ENCODE data around the gene SCYL2. TPM values are rescaled to one million over a fixed set of nuclear protein-coding genes. Genes with fewer than 3 reads are reported as not detected.
"Not testable (repeated sequence)": the region's sequence is repeated elsewhere in the genome, so short reads cannot be mapped to it uniquely, and the experiment has no call there.

SCYL2 gene
- total and polyA plus RNA-seq, 2 donors from 2014 or later, result 10.3 to 41.7 TPM

DNA sequence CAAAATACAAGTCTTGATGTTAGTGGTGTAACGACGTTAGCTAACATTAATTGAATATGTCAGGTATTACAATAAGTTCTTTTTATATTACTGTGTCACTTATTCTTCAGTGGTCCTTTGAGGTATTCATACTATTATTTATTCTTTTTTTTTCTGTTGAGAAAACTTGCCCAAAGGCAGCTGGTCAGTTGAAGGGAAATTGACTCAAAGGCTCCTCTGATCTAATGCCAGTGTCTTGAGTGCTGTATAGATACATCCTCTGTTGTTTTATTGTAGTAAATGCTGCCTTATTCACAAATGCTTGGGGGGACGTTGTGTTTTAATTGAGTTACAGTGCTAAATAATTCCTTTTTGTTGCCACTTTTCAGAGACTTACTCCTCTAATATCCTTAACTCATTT lies 23.0 kb downstream of the SCYL2 start:
- no peak for DNase-seq
- Histone ChIP-seq H3K4me3 (ENCODE audit: low read length in 3 of 3) (no peak overlapping the region), H3K36me3 (ENCODE audit: control insufficient read depth in 2 of 3, insufficient read depth in 3 of 3, low read length in 3 of 3) (peaks cover 0 to 2% (median 0%) of the 10 kb centered on the region in 3 donors), H3K9ac (ENCODE audit: low read length in 3 of 3) (no peak overlapping the region), H3K9me3 (ENCODE audit: control insufficient read depth in 2 of 3, insufficient read depth in 1 of 3, low read length in 3 of 3) (no peaks in the 10 kb centered on the region), H3K27me3 (ENCODE audit: control insufficient read depth, insufficient read depth, low read length) (no peaks in the 10 kb centered on the region), H3K4me1 (ENCODE audit: control insufficient read depth in 2 of 3, insufficient read depth in 2 of 3, low read depth in 1 of 3, low read length in 3 of 3) (no peaks in the 10 kb centered on the region), H3K27ac (ENCODE audit: low read depth in 2 of 2, low read length in 2 of 2) (no peak overlapping the region)
- intact Hi-C loops (cut with DNase I), result no loop called here
- TF ChIP-seq CTCF (IDR thresholded peaks at IDR 0.05; ENCODE audit: borderline replicate concordance, extremely low read depth, insufficient read depth), result no peak
- FAIRE-seq, result no peak

GRCh38 chr12:100293017-100293416 lies 26.0 kb downstream of the SCYL2 start:
- Histone ChIP-seq H3K9ac (ENCODE audit: low read length in 3 of 3) (no peak overlapping the region), H3K27ac (ENCODE audit: low read depth in 2 of 2, low read length in 2 of 2) (no peak overlapping the region), H3K9me3 (ENCODE audit: control insufficient read depth in 2 of 3, insufficient read depth in 1 of 3, low read length in 3 of 3) (no peaks in the 10 kb centered on the region), H3K36me3 (ENCODE audit: control insufficient read depth in 2 of 3, insufficient read depth in 3 of 3, low read length in 3 of 3) (peaks cover 0 to 2% (median 0%) of the 10 kb centered on the region in 3 donors), H3K4me3 (ENCODE audit: low read length in 3 of 3) (no peak overlapping the region), H3K4me1 (ENCODE audit: control insufficient read depth in 2 of 3, insufficient read depth in 2 of 3, low read depth in 1 of 3, low read length in 3 of 3) (no peaks in the 10 kb centered on the region), H3K27me3 (ENCODE audit: control insufficient read depth, insufficient read depth, low read length) (no peaks in the 10 kb centered on the region)
- FAIRE-seq (no peak), DNase-seq (no peak)
- intact Hi-C loops (cut with DNase I), result no loop called here
- no peak for TF ChIP-seq CTCF (IDR thresholded peaks at IDR 0.05; ENCODE audit: borderline replicate concordance, extremely low read depth, insufficient read depth)

DNA sequence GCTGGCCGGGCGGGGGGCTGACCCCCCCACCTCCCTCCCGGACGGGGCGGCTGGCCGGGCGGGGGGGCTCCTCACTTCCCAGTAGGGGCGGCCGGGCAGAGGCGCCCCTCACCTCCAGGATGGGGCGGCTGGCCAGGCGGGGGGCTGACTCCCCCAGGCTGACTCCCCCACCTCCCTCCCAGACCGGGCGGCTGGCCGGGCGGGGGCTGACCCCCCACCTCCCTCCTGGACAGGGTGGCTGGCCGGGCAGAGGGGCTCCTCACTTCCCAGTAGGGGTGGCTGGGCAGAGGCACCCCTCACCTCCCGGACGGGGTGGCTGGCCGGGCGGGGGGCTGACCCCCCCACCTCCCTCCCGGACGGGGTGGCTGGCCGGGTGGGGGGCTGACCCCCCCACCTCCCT lies 27.4 kb downstream of the SCYL2 start:
- intact Hi-C loops (cut with DNase I); FAIRE-seq; H3K27ac ChIP-seq (ENCODE audit: low read depth in 2 of 2, low read length in 2 of 2); H3K36me3 ChIP-seq (ENCODE audit: control insufficient read depth in 2 of 3, insufficient read depth in 3 of 3, low read length in 3 of 3); H3K9ac ChIP-seq (ENCODE audit: low read length in 3 of 3); H3K4me3 ChIP-seq (ENCODE audit: low read length in 3 of 3); H3K27me3 ChIP-seq (ENCODE audit: control insufficient read depth, insufficient read depth, low read length); H3K4me1 ChIP-seq (ENCODE audit: control insufficient read depth in 2 of 3, insufficient read depth in 2 of 3, low read depth in 1 of 3, low read length in 3 of 3); H3K9me3 ChIP-seq (ENCODE audit: control insufficient read depth in 2 of 3, insufficient read depth in 1 of 3, low read length in 3 of 3); DNase-seq: not testable (repeated sequence)

DNA sequence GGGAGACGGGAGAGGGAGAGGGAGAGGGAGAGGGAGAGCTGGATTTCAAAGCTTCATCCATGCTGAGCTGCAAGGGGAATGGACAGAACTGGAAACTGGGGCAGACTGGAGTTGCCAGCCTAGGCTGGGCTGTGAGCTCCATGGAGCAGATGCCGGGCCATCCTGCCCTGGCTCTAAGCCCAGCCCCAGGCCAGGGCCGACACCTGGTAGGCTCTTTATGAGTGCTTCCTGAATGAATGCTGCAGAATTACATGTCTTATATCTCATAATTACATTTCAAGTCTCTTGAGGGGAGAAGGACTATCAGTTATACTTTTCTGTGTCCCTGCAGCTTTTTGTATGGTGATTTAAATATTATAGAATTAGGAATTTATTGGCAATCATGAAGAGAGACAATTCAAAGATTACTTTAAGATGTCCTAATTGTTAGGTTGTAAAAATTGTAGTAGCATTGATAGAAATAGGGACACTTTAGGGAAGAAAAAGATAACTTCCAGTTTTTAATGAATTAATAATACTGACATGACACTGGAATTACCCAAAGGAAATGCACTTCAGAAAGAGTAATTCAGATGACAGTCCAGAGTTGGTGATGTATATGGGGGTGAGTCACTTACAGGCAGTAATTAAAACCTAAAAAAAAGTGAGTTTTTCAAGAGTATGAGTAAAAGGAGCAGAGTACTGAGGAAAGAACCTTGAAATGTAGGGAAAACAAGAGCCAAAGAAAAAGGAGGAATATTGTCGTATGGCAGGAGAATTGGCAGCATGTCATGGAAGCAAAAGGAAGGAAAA lies 29.0 kb downstream of the SCYL2 start:
- DNase-seq (no peak), FAIRE-seq (no peak)
- Histone ChIP-seq H3K9me3 (ENCODE audit: control insufficient read depth in 2 of 3, insufficient read depth in 1 of 3, low read length in 3 of 3) (no peaks in the 10 kb centered on the region), H3K27ac (ENCODE audit: low read depth in 2 of 2, low read length in 2 of 2) (no peak overlapping the region), H3K4me3 (ENCODE audit: low read length in 3 of 3) (no peak overlapping the region), H3K27me3 (ENCODE audit: control insufficient read depth, insufficient read depth, low read length) (no peaks in the 10 kb centered on the region), H3K9ac (ENCODE audit: low read length in 3 of 3) (no peak overlapping the region), H3K4me1 (ENCODE audit: control insufficient read depth in 2 of 3, insufficient read depth in 2 of 3, low read depth in 1 of 3, low read length in 3 of 3) (no peaks in the 10 kb centered on the region), H3K36me3 (ENCODE audit: control insufficient read depth in 2 of 3, insufficient read depth in 3 of 3, low read length in 3 of 3) (peaks cover 0 to 3% (median 2%) of the 10 kb centered on the region in 3 donors)
- no peak for TF ChIP-seq CTCF (IDR thresholded peaks at IDR 0.05; ENCODE audit: borderline replicate concordance, extremely low read depth, insufficient read depth)
- intact Hi-C loops (cut with DNase I), result no loop called here

Measured in kidney (tissue), 14 donors.